OCI-LY7 (cell line): ENCODE measurements around the gene SLIT3.

Source experiments
- EZH2phosphoT487 ChIP-seq: fragments of 200-600 bp; sonication (generic); IDR thresholded peaks from 2 replicates; pipeline ENCODE4 v1.6.1; 2018; ENCODE audit warnings: low read depth, borderline replicate concordance, mild to moderate bottlenecking, mixed run types, antibody characterized with exemption, low read length, moderate library complexity, mixed read lengths
- TF ChIP-seq, protein P1 (sequence below): fragments of 200-600 bp; sonication (generic); conservative IDR thresholded peaks from 2 replicates; pipeline ENCODE4 v1.5.1; 2014; ENCODE audit warnings: mild to moderate bottlenecking, antibody characterized with exemption, low read length, moderate library complexity, mixed read lengths

DNA sequence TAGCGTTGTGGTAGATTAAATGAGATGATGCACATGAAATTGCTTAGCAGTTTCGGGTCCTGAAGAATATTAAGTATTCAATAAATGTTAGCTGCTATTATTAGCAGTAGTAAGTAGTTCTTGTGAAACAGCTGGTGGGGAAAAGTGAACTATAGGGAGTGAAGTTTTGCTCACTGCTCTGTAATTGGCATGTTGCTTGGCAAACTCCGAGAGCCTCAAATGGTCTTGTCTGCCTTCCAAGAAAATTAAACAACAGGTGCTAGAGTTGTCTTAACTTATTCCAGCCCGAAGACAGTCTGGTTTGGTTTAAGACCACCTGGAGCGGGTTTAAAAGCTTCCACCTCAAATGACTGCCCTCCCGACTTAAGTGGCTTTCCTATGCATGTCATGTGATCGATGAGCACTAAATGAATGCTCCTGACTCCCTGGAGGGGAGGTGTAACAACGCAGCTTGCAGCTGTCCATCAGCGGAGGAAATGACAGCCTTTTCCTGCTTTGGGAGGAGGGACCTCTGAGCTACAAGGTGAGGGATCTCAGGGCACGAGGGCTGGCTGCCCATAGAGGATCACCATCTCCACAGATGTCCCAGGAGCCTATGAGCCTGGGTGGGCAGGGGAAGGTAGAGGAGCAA is 518.9 kb downstream of the SLIT3 start:
- TF ChIP-seq, protein P1, sequence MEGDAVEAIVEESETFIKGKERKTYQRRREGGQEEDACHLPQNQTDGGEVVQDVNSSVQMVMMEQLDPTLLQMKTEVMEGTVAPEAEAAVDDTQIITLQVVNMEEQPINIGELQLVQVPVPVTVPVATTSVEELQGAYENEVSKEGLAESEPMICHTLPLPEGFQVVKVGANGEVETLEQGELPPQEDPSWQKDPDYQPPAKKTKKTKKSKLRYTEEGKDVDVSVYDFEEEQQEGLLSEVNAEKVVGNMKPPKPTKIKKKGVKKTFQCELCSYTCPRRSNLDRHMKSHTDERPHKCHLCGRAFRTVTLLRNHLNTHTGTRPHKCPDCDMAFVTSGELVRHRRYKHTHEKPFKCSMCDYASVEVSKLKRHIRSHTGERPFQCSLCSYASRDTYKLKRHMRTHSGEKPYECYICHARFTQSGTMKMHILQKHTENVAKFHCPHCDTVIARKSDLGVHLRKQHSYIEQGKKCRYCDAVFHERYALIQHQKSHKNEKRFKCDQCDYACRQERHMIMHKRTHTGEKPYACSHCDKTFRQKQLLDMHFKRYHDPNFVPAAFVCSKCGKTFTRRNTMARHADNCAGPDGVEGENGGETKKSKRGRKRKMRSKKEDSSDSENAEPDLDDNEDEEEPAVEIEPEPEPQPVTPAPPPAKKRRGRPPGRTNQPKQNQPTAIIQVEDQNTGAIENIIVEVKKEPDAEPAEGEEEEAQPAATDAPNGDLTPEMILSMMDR: no peak
- no peak for TF ChIP-seq EZH2phosphoT487
